GM18498 (cell line): ENCODE measurements around the gene TMC1.
"Not testable (repeated sequence)": the region's sequence is repeated elsewhere in the genome, so short reads cannot be mapped to it uniquely, and the experiment has no call there.

Experiments
- ATAC-seq: cut with Tn5 transposase; IDR thresholded peaks from one replicate; pipeline ENCODE4 v1.9.1; 2021; ENCODE audit warnings: mild to moderate bottlenecking, moderate library complexity; ENCODE audit not compliant: unreplicated experiment

The TMC1 gene

GRCh38 chr9:72808446-72808768 lies 287.0 kb downstream of the TMC1 start:
- ATAC-seq: no peak

- ATAC-seq: no peak
Measured at GRCh38 chr9:72809586-72809985, 288.2 kb downstream of the TMC1 start.

- no peak for ATAC-seq
Measured at GRCh38 chr9:72812559-72813111, 291.2 kb downstream of the TMC1 start.

- no peak for ATAC-seq
Measured at GRCh38 chr9:72813544-72813943, 292.1 kb downstream of the TMC1 start.

- ATAC-seq: no peak
Measured at GRCh38 chr9:72814083-72814597, 292.7 kb downstream of the TMC1 start.

GRCh38 chr9:72816666-72817065 lies 295.3 kb downstream of the TMC1 start:
- ATAC-seq: no peak

- no peak for ATAC-seq
Measured at GRCh38 chr9:72817413-72817812, 296.0 kb downstream of the TMC1 start.

GRCh38 chr9:72818385-72818784 lies 297.0 kb downstream of the TMC1 start:
- ATAC-seq: no peak

- ATAC-seq: no peak
Measured at GRCh38 chr9:72823971-72824370, 302.6 kb downstream of the TMC1 start.

GRCh38 chr9:72826996-72827949 lies 305.9 kb downstream of the TMC1 start:
- ATAC-seq: no peak

- no peak for ATAC-seq
Measured at GRCh38 chr9:72827950-72828731, 306.7 kb downstream of the TMC1 start.

GRCh38 chr9:72834994-72835393 lies 313.6 kb downstream of the TMC1 start:
- ATAC-seq: no peak

- no peak for ATAC-seq
Measured at GRCh38 chr9:72836790-72837189, 315.4 kb downstream of the TMC1 start.

- ATAC-seq: no peak
Measured at GRCh38 chr9:72839085-72839484, 317.7 kb downstream of the TMC1 start.

GRCh38 chr9:72843520-72844439 lies 322.4 kb downstream of the TMC1 start:
- no peak for ATAC-seq

GRCh38 chr9:72844440-72844768 lies 323.0 kb downstream of the TMC1 start:
- no peak for ATAC-seq

GRCh38 chr9:72845052-72845451 lies 323.6 kb downstream of the TMC1 start:
- ATAC-seq: not testable (repeated sequence)

GRCh38 chr9:72850209-72850608 lies 328.8 kb downstream of the TMC1 start:
- not testable (repeated sequence) for ATAC-seq

GRCh38 chr9:72855321-72855720 lies 333.9 kb downstream of the TMC1 start:
- ATAC-seq: no peak

- no peak for ATAC-seq
Measured at GRCh38 chr9:72855890-72856523, 334.6 kb downstream of the TMC1 start.
